HEK293 (cell line): Measurements from ENCODE around the gene TNFRSF14.

ENCODE experiments used
- BCL11A ChIP-seq: fragments of 450-650 bp; formaldehyde crosslinking; IDR thresholded peaks from 2 replicates; pipeline ENCODE4 v1.5.1; 2016; ENCODE audit warnings: low read depth, missing biosample characterization, missing genetic modification characterization
- CTCF ChIP-seq: fragments of 450-650 bp; formaldehyde crosslinking; IDR thresholded peaks from 2 replicates; pipeline ENCODE4 v1.5.1; 2016; ENCODE audit warnings: missing biosample characterization, missing genetic modification characterization
- ELK4 ChIP-seq: IDR thresholded peaks from 2 replicates; pipeline ENCODE4 v1.6.1; 2011; ENCODE audit warnings: mild to moderate bottlenecking, low read depth, low read length, borderline replicate concordance
- KLF1 ChIP-seq: fragments of 450-650 bp; formaldehyde crosslinking; IDR thresholded peaks from 2 replicates; pipeline ENCODE4 v1.5.1; 2016; ENCODE audit warnings: missing biosample characterization, missing genetic modification characterization
- PATZ1 ChIP-seq: fragments of 450-650 bp; formaldehyde crosslinking; IDR thresholded peaks from 2 replicates; pipeline ENCODE4 v1.5.1; 2016; ENCODE audit warnings: missing biosample characterization, missing genetic modification characterization
- YY1 ChIP-seq: fragments of 450-650 bp; formaldehyde crosslinking; IDR thresholded peaks from 2 replicates; pipeline ENCODE4 v1.5.1; 2018; ENCODE audit warnings: missing biosample characterization, missing genetic modification characterization
- ZNF266 ChIP-seq: fragments of 450-650 bp; formaldehyde crosslinking; IDR thresholded peaks from 2 replicates; pipeline ENCODE4 v1.5.1; 2016; ENCODE audit warnings: missing biosample characterization, missing genetic modification characterization, low read depth
- ZNF274 ChIP-seq, 2 experiments: fragments of 200-500 bp in 1 of 2; fragments of 450-650 bp in 1 of 2; sonication (Bioruptor generic) in 1 of 2; formaldehyde crosslinking in 1 of 2; IDR thresholded peaks; 2 replicates each; pipeline versions ENCODE4 v1.5.1 to v1.6.1; 2014 to 2016; ENCODE audit warnings: borderline replicate concordance in 1 of 2, inconsistent platforms in 1 of 2, low read length in 1 of 2, missing biosample characterization in 1 of 2, missing genetic modification characterization in 1 of 2
- ZSCAN16 ChIP-seq: fragments of 450-650 bp; formaldehyde crosslinking; IDR thresholded peaks from 2 replicates; pipeline ENCODE4 v1.5.1; 2016; ENCODE audit warnings: missing biosample characterization, missing genetic modification characterization
- TF ChIP-seq, protein P1 (sequence below): fragments of 450-650 bp; formaldehyde crosslinking; conservative IDR thresholded peaks from 2 replicates; pipeline ENCODE4 v1.5.1; 2016; ENCODE audit warnings: low read depth, missing biosample characterization, missing genetic modification characterization
- TF ChIP-seq, protein P2 (sequence below): fragments of 450-650 bp; formaldehyde crosslinking; IDR thresholded peaks from 2 replicates; pipeline ENCODE4 v1.5.1; 2016; ENCODE audit warnings: missing biosample characterization, missing genetic modification characterization
- TF ChIP-seq, protein P3 (sequence below): fragments of 450-650 bp; formaldehyde crosslinking; IDR thresholded peaks from 2 replicates; pipeline ENCODE4 v1.5.1; 2016; ENCODE audit warnings: missing biosample characterization, missing genetic modification characterization, low read depth

- no peak for TF ChIP-seq ZSCAN16 (tag by site-specific recombination)
- TF ChIP-seq, protein P1, sequence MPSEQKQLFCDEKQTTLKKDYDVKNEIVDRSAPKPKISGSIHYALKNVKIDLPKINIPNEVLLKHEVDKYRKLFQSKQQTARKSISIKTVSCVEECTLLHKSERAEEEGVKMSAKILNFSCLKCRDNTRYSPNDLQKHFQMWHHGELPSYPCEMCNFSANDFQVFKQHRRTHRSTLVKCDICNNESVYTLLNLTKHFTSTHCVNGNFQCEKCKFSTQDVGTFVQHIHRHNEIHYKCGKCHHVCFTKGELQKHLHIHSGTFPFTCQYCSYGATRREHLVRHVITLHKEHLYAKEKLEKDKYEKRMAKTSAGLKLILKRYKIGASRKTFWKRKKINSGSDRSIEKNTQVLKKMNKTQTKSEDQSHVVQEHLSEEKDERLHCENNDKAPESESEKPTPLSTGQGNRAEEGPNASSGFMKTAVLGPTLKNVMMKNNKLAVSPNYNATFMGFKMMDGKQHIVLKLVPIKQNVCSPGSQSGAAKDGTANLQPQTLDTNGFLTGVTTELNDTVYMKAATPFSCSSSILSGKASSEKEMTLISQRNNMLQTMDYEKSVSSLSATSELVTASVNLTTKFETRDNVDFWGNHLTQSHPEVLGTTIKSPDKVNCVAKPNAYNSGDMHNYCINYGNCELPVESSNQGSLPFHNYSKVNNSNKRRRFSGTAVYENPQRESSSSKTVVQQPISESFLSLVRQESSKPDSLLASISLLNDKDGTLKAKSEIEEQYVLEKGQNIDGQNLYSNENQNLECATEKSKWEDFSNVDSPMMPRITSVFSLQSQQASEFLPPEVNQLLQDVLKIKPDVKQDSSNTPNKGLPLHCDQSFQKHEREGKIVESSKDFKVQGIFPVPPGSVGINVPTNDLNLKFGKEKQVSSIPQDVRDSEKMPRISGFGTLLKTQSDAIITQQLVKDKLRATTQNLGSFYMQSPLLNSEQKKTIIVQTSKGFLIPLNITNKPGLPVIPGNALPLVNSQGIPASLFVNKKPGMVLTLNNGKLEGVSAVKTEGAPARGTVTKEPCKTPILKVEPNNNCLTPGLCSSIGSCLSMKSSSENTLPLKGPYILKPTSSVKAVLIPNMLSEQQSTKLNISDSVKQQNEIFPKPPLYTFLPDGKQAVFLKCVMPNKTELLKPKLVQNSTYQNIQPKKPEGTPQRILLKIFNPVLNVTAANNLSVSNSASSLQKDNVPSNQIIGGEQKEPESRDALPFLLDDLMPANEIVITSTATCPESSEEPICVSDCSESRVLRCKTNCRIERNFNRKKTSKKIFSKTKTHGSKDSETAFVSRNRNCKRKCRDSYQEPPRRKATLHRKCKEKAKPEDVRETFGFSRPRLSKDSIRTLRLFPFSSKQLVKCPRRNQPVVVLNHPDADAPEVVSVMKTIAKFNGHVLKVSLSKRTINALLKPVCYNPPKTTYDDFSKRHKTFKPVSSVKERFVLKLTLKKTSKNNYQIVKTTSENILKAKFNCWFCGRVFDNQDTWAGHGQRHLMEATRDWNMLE (tag by site-specific recombination), result no peak
- TF ChIP-seq, protein P2, sequence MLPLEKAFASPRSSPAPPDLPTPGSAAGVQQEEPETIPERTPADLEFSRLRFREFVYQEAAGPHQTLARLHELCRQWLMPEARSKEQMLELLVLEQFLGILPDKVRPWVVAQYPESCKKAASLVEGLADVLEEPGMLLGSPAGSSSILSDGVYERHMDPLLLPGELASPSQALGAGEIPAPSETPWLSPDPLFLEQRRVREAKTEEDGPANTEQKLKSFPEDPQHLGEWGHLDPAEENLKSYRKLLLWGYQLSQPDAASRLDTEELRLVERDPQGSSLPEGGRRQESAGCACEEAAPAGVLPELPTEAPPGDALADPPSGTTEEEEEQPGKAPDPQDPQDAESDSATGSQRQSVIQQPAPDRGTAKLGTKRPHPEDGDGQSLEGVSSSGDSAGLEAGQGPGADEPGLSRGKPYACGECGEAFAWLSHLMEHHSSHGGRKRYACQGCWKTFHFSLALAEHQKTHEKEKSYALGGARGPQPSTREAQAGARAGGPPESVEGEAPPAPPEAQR (tag by site-specific recombination), result no peak
- no peak for TF ChIP-seq CTCF (tag by site-specific recombination)
- no peak for TF ChIP-seq PATZ1 (tag by site-specific recombination)
- TF ChIP-seq, protein P3, sequence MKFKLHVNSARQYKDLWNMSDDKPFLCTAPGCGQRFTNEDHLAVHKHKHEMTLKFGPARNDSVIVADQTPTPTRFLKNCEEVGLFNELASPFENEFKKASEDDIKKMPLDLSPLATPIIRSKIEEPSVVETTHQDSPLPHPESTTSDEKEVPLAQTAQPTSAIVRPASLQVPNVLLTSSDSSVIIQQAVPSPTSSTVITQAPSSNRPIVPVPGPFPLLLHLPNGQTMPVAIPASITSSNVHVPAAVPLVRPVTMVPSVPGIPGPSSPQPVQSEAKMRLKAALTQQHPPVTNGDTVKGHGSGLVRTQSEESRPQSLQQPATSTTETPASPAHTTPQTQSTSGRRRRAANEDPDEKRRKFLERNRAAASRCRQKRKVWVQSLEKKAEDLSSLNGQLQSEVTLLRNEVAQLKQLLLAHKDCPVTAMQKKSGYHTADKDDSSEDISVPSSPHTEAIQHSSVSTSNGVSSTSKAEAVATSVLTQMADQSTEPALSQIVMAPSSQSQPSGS (tag by site-specific recombination), result no peak
- no peak for TF ChIP-seq YY1 (tag by site-specific recombination)
- TF ChIP-seq ELK4, result no peak
- TF ChIP-seq KLF1 (tag by site-specific recombination), result no peak
- TF ChIP-seq BCL11A (tag by site-specific recombination), result no peak
- no peak for TF ChIP-seq ZNF274 (IDR thresholded peaks at IDR 0.05; ENCODE audit: low read length)
- no peak for TF ChIP-seq ZNF274 (tag by site-specific recombination; IDR thresholded peaks at IDR 0.05; ENCODE audit: borderline replicate concordance)
- TF ChIP-seq ZNF266 (tag by site-specific recombination), result no peak
Observed at GRCh38 chr1:2556277-2556677, at the start of gene TNFRSF14.
